HEK293T (cell line): ENCODE data around the gene SLC1A1.

Source experiments
- CTCF ChIA-PET: fragments of 350-600 bp; formaldehyde crosslinking; extraction: SDS; loops from one replicate; lab custom pipeline; 2021; ENCODE audit warnings: antibody characterized with exemption, inconsistent platforms; lab: Yijun Ruan, JAX
- POLR2A ChIA-PET: fragments of 350-600 bp; formaldehyde crosslinking; extraction: SDS; loops from one replicate; lab custom pipeline; 2020; ENCODE audit warnings: antibody characterized with exemption, inconsistent platforms; lab: Yijun Ruan, JAX
- DNase-seq: peaks from one replicate; pipeline ENCODE4 v3.0.0; 2012; ENCODE audit warnings: mixed read lengths; ENCODE audit errors: extremely low spot score
- ARNT ChIP-seq: fragments of 450-650 bp; IDR thresholded peaks from 2 replicates; pipeline ENCODE4 v1.6.1; 2017; ENCODE audit warnings: mild to moderate bottlenecking
- BHLHE40 ChIP-seq: fragments of 450-650 bp; IDR thresholded peaks from 2 replicates; pipeline ENCODE4 v1.6.1; 2016; ENCODE audit warnings: mild to moderate bottlenecking, moderate library complexity, borderline replicate concordance
- CTBP1 ChIP-seq: fragments of 450-650 bp; IDR thresholded peaks from 2 replicates; pipeline ENCODE4 v1.6.1; 2016; ENCODE audit warnings: borderline replicate concordance
- ELF4 ChIP-seq: fragments of 450-650 bp; IDR thresholded peaks from 2 replicates; pipeline ENCODE4 v1.6.1; 2017; ENCODE audit warnings: antibody characterized with exemption
- FOXA1 ChIP-seq: fragments of 450-650 bp; IDR thresholded peaks from 2 replicates; pipeline ENCODE4 v1.6.1; 2016; ENCODE audit warnings: mild to moderate bottlenecking
- FOXK2 ChIP-seq: fragments of 450-650 bp; IDR thresholded peaks from 2 replicates; pipeline ENCODE4 v1.6.1; 2016; ENCODE audit warnings: mild to moderate bottlenecking
- FOXM1 ChIP-seq: fragments of 450-650 bp; IDR thresholded peaks from 2 replicates; pipeline ENCODE4 v1.6.1; 2017; ENCODE audit warnings: mild to moderate bottlenecking, borderline replicate concordance
- HDGF ChIP-seq: fragments of 450-650 bp; IDR thresholded peaks from 2 replicates; pipeline ENCODE4 v1.6.1; 2017; ENCODE audit warnings: antibody characterized with exemption, borderline replicate concordance
- L3MBTL2 ChIP-seq: fragments of 450-650 bp; conservative IDR thresholded peaks from 2 replicates; pipeline ENCODE4 v1.6.1; 2016; ENCODE audit warnings: mild to moderate bottlenecking
- LEF1 ChIP-seq: fragments of 450-650 bp; IDR thresholded peaks from 2 replicates; pipeline ENCODE4 v1.6.1; 2017; ENCODE audit warnings: mild to moderate bottlenecking, borderline replicate concordance
- NFRKB ChIP-seq: fragments of 450-650 bp; IDR thresholded peaks from 2 replicates; pipeline ENCODE4 v1.6.1; 2016; ENCODE audit warnings: mild to moderate bottlenecking, moderate library complexity
- PKNOX1 ChIP-seq: fragments of 450-650 bp; IDR thresholded peaks from 2 replicates; pipeline ENCODE4 v1.6.1; 2016
- SP1 ChIP-seq: fragments of 450-650 bp; IDR thresholded peaks from 2 replicates; pipeline ENCODE4 v1.6.1; 2017
- SUZ12 ChIP-seq: fragments of 450-650 bp; IDR thresholded peaks from 2 replicates; pipeline ENCODE4 v1.6.1; 2016; ENCODE audit warnings: mild to moderate bottlenecking
- TARDBP ChIP-seq: fragments of 450-650 bp; IDR thresholded peaks from 2 replicates; pipeline ENCODE4 v1.6.1; 2016
- ZNF384 ChIP-seq: fragments of 450-650 bp; IDR thresholded peaks from 2 replicates; pipeline ENCODE4 v1.6.1; 2016

Gene SLC1A1

GRCh38 chr9:4465910-4466309 is 24.4 kb upstream of the SLC1A1 start:
- DNase-seq, result no peak
- ChIA-PET POLR2A (no interaction called here), CTCF (no interaction called here)
- TF ChIP-seq NFRKB, result no peak
- TF ChIP-seq SUZ12, result no peak
- no peak for TF ChIP-seq ELF4
- no peak for TF ChIP-seq BHLHE40
- no peak for TF ChIP-seq SP1
- TF ChIP-seq ZNF384, result no peak
- TF ChIP-seq FOXA1, result no peak
- no peak for TF ChIP-seq L3MBTL2
- TF ChIP-seq ARNT, result no peak
- no peak for TF ChIP-seq HDGF
- TF ChIP-seq CTBP1, result no peak
- no peak for TF ChIP-seq PKNOX1
- TF ChIP-seq FOXK2, result no peak
- TF ChIP-seq TARDBP, result no peak
- no peak for TF ChIP-seq FOXM1
- TF ChIP-seq LEF1, result no peak

DNA sequence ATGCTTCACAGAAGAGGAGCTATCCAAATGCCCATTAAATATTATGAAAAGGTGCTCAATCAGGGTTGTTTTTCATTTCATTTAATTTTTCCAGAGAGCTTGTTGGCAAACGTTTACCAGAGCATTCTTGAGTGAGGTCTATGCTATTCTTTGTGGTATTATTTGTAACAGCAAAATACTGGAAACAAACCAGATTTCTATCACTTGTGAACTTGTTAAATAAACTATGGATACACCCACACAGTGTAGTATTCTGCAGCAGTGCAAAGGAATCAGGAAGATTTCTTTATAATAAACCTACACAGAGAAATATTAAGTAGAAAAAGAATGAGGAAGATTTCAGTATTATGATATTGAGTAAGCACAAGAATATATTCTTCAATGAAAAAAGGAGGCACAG is 15.0 kb upstream of the SLC1A1 start:
- no peak for DNase-seq
- TF ChIP-seq L3MBTL2, result no peak
- ChIA-PET POLR2A (no interaction called here), CTCF (no interaction called here)

DNA sequence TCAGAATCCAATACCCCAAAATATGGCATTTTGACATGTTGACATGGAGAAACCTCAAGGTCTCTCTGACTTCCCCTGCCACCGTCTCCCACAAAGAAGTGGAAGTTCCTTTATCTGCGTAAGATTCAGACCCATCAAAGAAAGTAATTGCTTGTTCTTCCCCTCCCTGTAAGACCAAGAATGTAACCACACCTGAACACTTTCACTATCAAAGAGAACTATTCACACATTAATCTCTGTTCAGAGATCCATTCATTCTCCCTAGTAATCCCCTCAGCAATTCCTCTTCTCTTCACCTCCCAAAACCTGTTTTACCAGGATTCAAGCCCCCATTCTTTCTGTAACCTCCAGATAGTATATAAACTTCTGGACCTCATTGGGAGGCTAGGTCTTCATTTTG is 4.1 kb upstream of the SLC1A1 start:
- TF ChIP-seq BHLHE40, result no peak
- no peak for TF ChIP-seq L3MBTL2
- TF ChIP-seq FOXK2, result no peak
- no peak for TF ChIP-seq CTBP1
- no peak for TF ChIP-seq TARDBP
- no peak for TF ChIP-seq SUZ12
- DNase-seq, result no peak
- ChIA-PET POLR2A (no interaction called here), CTCF (interaction anchor here (0.7 kb wide), 1 partner anchor 154 kb away, joined by 3 read pairs; no protein-coding TSS in a partner anchor)

DNA sequence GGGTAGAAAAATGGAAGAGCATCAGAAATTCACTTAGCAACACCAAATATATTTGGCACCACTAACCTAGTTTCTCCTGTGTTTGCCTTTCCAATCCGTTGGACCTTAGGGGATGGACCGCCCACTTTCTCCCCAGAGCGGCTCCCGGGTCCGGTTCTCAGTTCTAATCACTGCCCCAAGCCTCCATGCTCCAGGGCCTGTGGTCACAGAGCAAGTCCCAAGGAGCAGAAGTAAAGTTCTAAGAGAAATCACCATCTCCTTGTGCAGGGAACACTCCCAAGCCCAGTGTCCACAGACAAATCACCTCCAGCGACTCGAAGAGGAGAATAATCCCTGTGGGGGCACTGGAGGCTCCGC is 728 bp upstream of the SLC1A1 start:
- CTCF ChIA-PET, result no interaction called here
- TF ChIP-seq PKNOX1, result no peak
- TF ChIP-seq NFRKB, result no peak
- no peak for TF ChIP-seq L3MBTL2
- TF ChIP-seq BHLHE40, result no peak
- no peak for TF ChIP-seq TARDBP
- no peak for TF ChIP-seq ARNT
- TF ChIP-seq SUZ12, result no peak
- no peak for TF ChIP-seq SP1
- TF ChIP-seq LEF1, result no peak
- TF ChIP-seq CTBP1, result no peak
- TF ChIP-seq HDGF, result no peak
- no peak for TF ChIP-seq FOXM1
- TF ChIP-seq ZNF384, result no peak
- no peak for TF ChIP-seq FOXA1
- no peak for TF ChIP-seq ELF4
- no peak for TF ChIP-seq FOXK2
- peak; percentile 18 for DNase-seq
- POLR2A ChIA-PET, result no interaction called here

GRCh38 chr9:4490705-4491625 is 697 bp downstream of the SLC1A1 start:
- no peak for TF ChIP-seq NFRKB
- TF ChIP-seq CTBP1, result no peak
- no peak for TF ChIP-seq L3MBTL2
- no peak for TF ChIP-seq TARDBP
- TF ChIP-seq BHLHE40, result no peak
- TF ChIP-seq FOXM1, result no peak
- no peak for TF ChIP-seq ZNF384
- no peak for TF ChIP-seq FOXK2
- TF ChIP-seq SUZ12, result no peak
- TF ChIP-seq SP1, result no peak
- no peak for TF ChIP-seq ELF4
- TF ChIP-seq LEF1, result no peak
- no peak for TF ChIP-seq PKNOX1
- no peak for TF ChIP-seq HDGF
- TF ChIP-seq FOXA1, result no peak
- TF ChIP-seq ARNT, result no peak
- ChIA-PET POLR2A (no interaction called here), CTCF (interaction anchor here (0.6 kb wide), 1 partner anchor 172 kb away, joined by 3 read pairs; no protein-coding TSS in a partner anchor)
- no peak for DNase-seq

GRCh38 chr9:4491626-4491975 is 1.3 kb downstream of the SLC1A1 start:
- CTCF ChIA-PET, result no interaction called here
- POLR2A ChIA-PET, result no interaction called here
- TF ChIP-seq FOXK2 (no peak), FOXM1 (no peak), ZNF384 (no peak), ARNT (no peak), SP1 (no peak), SUZ12 (no peak)
- no peak for DNase-seq
